Liver (tissue), 3 donors: ENCODE results near the gene WDR7.

ENCODE experiments used
- CTCF ChIP-seq: fragments of 150-350 bp; IDR thresholded peaks from 2 replicates; pipeline ENCODE4 v1.5.1; 2017; ENCODE audit warnings: improper control_type of control experiment, low read depth, low read length; ENCODE audit not compliant: missing input control
- GABPA ChIP-seq, 2 donors: IDR thresholded peaks in 1 of 2; conservative IDR thresholded peaks in 1 of 2; 2 replicates each; pipeline ENCODE4 v1.6.1; 2016; ENCODE audit warnings: antibody characterized with exemption in 2 of 2, mild to moderate bottlenecking in 1 of 2, moderate library complexity in 1 of 2
- donor health status: healthy.
- donor health status: healthy.

- TF ChIP-seq GABPA (IDR thresholded peaks at IDR 0.05 in 1 of 2, conservative IDR thresholded peaks at IDR 0.05 in 1 of 2), result no peak
- no peak for TF ChIP-seq CTCF
These were observed 87.0 kb downstream of the WDR7 start for GRCh38 chr18:56738184-56738583.
